Nephron progenitor cell (in vitro differentiated cells): ENCODE data around the gene USP3.
A peak's percentile ranks its signal among the peaks of the same experiment; 100 is the strongest.

Source experiments
- DNase-seq: peaks from one replicate; pipeline ENCODE4 v3.0.0; 2021
- H3K27ac Mint-ChIP-seq: 2 replicates; pipeline ENCODE4 v1.8.0; 2021; ENCODE audit warnings: mild to moderate bottlenecking, moderate library complexity, mixed read lengths
- H3K27me3 Mint-ChIP-seq: 2 replicates; pipeline ENCODE4 v1.8.0; 2021; ENCODE audit warnings: mild to moderate bottlenecking, low read depth, mixed read lengths; ENCODE audit not compliant: poor library complexity
- H3K36me3 Mint-ChIP-seq: 2 replicates; pipeline ENCODE4 v1.8.0; 2021; ENCODE audit warnings: low read depth, mixed read lengths
- H3K4me1 Mint-ChIP-seq: 2 replicates; pipeline ENCODE4 v1.8.0; 2021; ENCODE audit warnings: mixed read lengths
- H3K4me3 Mint-ChIP-seq: 2 replicates; pipeline ENCODE4 v1.8.0; 2021; ENCODE audit warnings: mild to moderate bottlenecking, moderate library complexity, mixed read lengths
- H3K9me3 Mint-ChIP-seq: 2 replicates; pipeline ENCODE4 v1.8.0; 2021; ENCODE audit warnings: mild to moderate bottlenecking, moderate library complexity, mixed read lengths
- CTCF ChIP-seq: fragments of 200-600 bp; sonication (generic); IDR thresholded peaks from 2 replicates; pipeline ENCODE4 v1.5.0; 2021; ENCODE audit warnings: antibody characterized with exemption

USP3 gene

GRCh38 chr15:63606308-63606707 lies 101.9 kb downstream of the USP3 start:
- Mint-ChIP-seq H3K36me3 (peaks cover 13% of the 10 kb centered on the region), H3K9me3 (no peaks in the 10 kb centered on the region), H3K27me3 (peaks cover 30% of the 10 kb centered on the region), H3K4me1 (peaks cover 46% of the 10 kb centered on the region), H3K4me3 (no peak overlapping the region), H3K27ac (no peak overlapping the region)
- no peak for TF ChIP-seq CTCF
- no peak for DNase-seq

- peaks cover 10% of the 10 kb centered on the region for H3K27me3 Mint-ChIP-seq
- H3K36me3 Mint-ChIP-seq, result peaks cover 29% of the 10 kb centered on the region
- no peak overlapping the region for H3K27ac Mint-ChIP-seq
- H3K4me3 Mint-ChIP-seq, result no peak overlapping the region
- peaks cover 47% of the 10 kb centered on the region for H3K4me1 Mint-ChIP-seq
- no peak for DNase-seq
- TF ChIP-seq CTCF, result no peak
- H3K9me3 Mint-ChIP-seq, result no peaks in the 10 kb centered on the region
Measured at GRCh38 chr15:63608989-63609388, 104.6 kb downstream of the USP3 start.

- H3K27me3 Mint-ChIP-seq, result peaks cover 6% of the 10 kb centered on the region
- peaks cover 48% of the 10 kb centered on the region for H3K4me1 Mint-ChIP-seq
Measured at GRCh38 chr15:63609448-63609847, 105.1 kb downstream of the USP3 start.

GRCh38 chr15:63610209-63610841 lies 105.9 kb downstream of the USP3 start:
- peak; percentile 59 for TF ChIP-seq CTCF
- peaks cover 3% of the 10 kb centered on the region for H3K27me3 Mint-ChIP-seq
- H3K9me3 Mint-ChIP-seq, result no peaks in the 10 kb centered on the region
- peaks cover 48% of the 10 kb centered on the region for H3K4me1 Mint-ChIP-seq
- DNase-seq, result peak; percentile 57
- peak overlapping the region; percentile 57 for H3K4me3 Mint-ChIP-seq
- H3K27ac Mint-ChIP-seq, result peak overlapping the region; percentile 96
- H3K36me3 Mint-ChIP-seq, result peaks cover 41% of the 10 kb centered on the region

More at GRCh38 chr15:63609448-63609847, 105.1 kb downstream of the USP3 start:
- H3K27ac Mint-ChIP-seq, result no peak overlapping the region
- H3K4me3 Mint-ChIP-seq, result no peak overlapping the region
- H3K36me3 Mint-ChIP-seq, result peaks cover 33% of the 10 kb centered on the region
- no peak for TF ChIP-seq CTCF
- no peaks in the 10 kb centered on the region for H3K9me3 Mint-ChIP-seq
- no peak for DNase-seq

GRCh38 chr15:63611177-63611576 lies 106.8 kb downstream of the USP3 start:
- peaks cover 3% of the 10 kb centered on the region for H3K27me3 Mint-ChIP-seq
- no peaks in the 10 kb centered on the region for H3K9me3 Mint-ChIP-seq

More at GRCh38 chr15:63611177-63611576, 106.8 kb downstream of the USP3 start:
- Mint-ChIP-seq H3K4me1 (peaks cover 55% of the 10 kb centered on the region), H3K36me3 (peaks cover 48% of the 10 kb centered on the region), H3K27ac (peak overlapping the region; percentile 96), H3K4me3 (peak overlapping the region; percentile 57)
- no peak for DNase-seq
- TF ChIP-seq CTCF, result no peak
